Transverse colon (tissue), 4 donors: ENCODE measurements around the gene OR2S2.

Experiments used
- EP300 ChIP-seq: sonication (generic); formaldehyde crosslinking; IDR thresholded peaks from one replicate; pipeline ENCODE4 v1.6.1; 2017; ENCODE audit warnings: antibody characterized with exemption, low read depth
- POLR2AphosphoS5 ChIP-seq, 3 donors: sonication (generic); formaldehyde crosslinking; IDR thresholded peaks; one replicate each; pipeline ENCODE4 v1.6.1; 2016; ENCODE audit warnings: antibody characterized with exemption in 3 of 3
- TF ChIP-seq, protein P1 (sequence below), 5 experiments: fragments of 200-600 bp in 3 of 5; fragments of 450-650 bp in 2 of 5; sonication (generic) in 3 of 5; IDR thresholded peaks; 1 replicate in 2 of 5; 2 replicates in 3 of 5; pipeline ENCODE4 v1.5.1; 2016 to 2017; ENCODE audit warnings: antibody characterized with exemption in 5 of 5, inconsistent platforms in 3 of 5, mild to moderate bottlenecking in 2 of 5, moderate library complexity in 1 of 5

DNA sequence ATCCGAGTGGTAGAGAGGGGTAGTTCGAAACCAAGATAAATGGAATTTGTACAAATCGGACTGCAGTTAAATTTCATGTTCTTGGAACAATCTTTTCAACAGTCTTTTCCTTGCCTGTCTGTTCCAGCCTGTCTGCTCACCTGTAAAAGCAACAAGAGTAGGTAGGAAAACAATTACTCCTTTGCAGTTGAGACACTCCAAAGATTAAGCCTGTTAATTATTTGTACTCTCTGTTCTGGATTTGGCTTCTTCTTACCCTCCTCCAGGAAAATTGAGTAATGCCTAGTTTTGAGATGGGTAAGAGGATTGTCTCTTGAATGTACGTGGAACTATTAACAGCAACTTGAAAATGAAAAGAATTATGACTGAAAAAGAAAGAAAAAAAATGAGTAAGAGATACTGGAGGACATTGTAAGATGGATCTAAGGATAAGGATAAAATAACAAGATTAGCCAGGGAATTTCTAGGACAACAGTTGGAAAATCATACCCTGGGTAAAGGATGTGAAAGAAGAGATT lies 24.3 kb downstream of the OR2S2 start:
- TF ChIP-seq, protein P1, sequence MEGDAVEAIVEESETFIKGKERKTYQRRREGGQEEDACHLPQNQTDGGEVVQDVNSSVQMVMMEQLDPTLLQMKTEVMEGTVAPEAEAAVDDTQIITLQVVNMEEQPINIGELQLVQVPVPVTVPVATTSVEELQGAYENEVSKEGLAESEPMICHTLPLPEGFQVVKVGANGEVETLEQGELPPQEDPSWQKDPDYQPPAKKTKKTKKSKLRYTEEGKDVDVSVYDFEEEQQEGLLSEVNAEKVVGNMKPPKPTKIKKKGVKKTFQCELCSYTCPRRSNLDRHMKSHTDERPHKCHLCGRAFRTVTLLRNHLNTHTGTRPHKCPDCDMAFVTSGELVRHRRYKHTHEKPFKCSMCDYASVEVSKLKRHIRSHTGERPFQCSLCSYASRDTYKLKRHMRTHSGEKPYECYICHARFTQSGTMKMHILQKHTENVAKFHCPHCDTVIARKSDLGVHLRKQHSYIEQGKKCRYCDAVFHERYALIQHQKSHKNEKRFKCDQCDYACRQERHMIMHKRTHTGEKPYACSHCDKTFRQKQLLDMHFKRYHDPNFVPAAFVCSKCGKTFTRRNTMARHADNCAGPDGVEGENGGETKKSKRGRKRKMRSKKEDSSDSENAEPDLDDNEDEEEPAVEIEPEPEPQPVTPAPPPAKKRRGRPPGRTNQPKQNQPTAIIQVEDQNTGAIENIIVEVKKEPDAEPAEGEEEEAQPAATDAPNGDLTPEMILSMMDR (IDR thresholded peaks at IDR 0.05), result no peak
- TF ChIP-seq POLR2AphosphoS5 (IDR thresholded peaks at IDR 0.05) (no peak), EP300 (no peak)
